ENCODE results near the gene DSE.

The DSE gene

GRCh38 chr6:116362276-116362675, 8.5 kb upstream of the DSE start:
- no peak for DNase-seq

- DNase-seq: no peak
These were observed 7.0 kb upstream of the DSE start for GRCh38 chr6:116363759-116364158.

DNA sequence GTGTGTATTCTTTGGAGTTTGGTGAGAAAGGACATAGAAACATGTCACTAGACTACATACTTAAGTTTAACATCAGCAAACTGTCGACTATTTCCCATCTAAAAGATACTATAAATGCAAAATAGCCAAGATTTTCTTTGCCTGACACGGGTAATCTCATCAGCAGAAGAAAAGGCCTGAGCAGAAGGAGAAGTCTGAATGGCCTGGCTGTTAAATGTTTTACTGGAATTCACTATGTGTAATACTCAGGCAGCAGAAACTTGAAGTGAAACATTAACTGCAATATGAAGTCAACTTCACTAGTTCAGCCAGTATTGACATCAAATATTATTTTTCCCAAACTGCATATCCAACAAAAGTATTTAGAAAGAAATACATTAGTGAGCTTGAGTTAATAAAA, 6.4 kb upstream of the DSE start:
- DNase-seq: no peak

- no peak for DNase-seq
These were observed 5.0 kb upstream of the DSE start for GRCh38 chr6:116365743-116366142.

- DNase-seq: no peak
These were observed 3.9 kb upstream of the DSE start for GRCh38 chr6:116366740-116367275.

GRCh38 chr6:116369540-116369939, 1.2 kb upstream of the DSE start:
- no peak for DNase-seq

DNA sequence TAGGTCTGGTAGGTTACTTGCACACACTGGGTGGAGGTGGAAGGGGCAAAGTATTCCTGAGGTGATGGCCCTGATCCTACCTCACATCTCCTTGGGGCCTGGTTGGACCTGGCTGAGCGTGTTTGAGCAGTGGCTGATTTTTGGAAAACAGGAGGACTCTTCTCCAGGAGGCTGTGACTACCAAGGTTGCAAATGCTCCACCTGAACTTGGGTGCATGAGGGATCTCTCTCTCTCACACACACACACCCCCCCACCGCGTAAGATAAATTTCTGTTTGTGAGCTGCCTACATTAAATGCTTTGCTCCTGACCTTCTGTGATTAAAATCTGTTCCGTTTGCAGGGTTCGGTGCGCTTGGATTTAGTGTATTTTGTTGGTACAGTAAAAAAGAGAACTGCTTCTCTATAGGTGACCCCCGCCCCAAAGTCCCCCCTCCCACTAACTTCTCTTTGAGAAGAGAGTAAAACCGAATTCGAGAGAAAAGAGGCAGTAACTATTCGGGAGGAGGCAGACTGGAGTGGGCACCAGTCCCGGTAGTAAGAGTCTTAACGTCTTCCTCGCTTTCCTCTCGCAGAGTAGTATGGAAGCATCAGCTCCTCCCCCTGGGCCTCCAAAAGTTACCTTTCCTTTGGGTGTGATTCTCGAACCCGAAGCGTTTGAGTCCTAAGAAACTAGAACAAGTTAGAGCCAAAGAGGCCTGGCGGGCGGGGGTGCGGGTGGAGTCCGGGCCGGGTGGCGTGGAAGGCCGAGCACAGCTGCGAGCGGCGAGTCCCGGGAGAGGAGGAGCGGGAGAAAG, 585 bp upstream of the DSE start:
- DNase-seq: no peak

DNA sequence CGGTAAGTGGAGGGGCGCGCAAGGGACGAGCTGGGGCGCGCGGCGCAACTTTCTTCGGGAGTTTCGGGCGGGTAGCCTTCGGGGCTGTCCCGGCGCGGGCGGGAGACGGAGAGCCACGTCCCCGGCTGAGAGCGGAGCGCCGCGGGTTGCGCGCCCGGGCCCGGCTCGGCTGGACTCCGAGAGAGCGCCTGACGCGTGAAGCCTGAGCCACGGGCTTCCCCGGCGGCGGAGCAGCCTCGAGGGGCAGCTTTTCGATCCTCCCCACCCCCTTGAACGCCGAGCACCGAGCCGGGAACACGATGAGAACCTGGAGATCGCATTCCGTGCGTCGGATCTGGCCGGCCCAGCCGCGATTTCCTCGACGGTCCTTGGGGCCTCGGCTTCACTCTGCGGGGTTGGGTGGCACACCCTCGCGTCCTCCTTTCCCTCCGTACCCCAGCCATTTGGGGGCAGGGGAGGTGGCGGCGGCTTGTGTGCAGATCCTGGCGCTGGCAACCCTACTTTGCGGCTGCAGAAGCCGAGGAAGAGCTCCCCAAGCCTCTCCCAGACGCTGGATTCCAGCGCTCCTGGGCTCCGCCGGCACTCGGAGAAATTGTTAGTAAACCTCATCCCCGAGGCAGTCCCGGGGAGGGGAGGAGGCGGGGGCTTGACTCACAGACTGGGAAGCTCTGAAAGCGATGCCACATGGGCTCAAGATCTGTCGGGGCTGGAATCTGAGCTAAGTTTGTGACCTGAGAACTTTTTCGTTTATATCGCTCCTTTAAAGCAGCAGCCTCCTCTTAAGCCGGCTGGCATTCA, 572 bp downstream of the DSE start:
- peak; percentile 15 for DNase-seq

DNA sequence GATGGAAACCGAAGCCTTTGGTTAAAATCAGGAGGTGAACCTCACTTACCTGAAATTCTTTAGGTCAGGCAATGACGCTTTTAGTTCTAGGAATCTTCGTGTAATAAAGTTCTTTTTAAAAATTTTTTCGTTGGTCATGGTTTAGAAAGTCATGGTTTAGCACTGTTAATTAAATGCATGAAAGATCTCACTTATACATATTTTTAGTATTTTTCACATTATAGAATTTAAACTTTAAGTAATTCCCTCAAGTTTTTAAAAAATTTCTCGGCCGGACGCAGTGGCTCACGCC, 1.1 kb downstream of the DSE start:
- no peak for DNase-seq

- DNase-seq: no peak
These were observed 2.6 kb downstream of the DSE start for GRCh38 chr6:116373300-116373699.

DNA sequence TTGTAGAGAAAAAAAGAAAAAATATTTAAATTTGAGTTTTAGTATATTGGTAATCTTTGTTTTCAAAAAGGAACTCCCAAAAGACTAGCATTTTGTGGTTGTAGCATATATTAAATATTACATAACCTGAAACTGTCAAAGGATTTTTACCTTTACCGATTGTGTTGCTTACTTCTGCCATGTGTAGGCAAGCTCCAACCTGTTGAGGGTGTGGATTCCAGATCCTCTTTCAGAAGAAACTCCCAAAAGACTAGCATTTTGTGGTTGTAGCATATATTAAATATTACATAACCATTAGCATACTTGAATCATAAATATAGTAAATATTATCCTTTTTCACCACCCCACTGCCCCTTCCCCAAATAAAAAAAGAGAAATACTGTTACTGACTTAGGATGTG, 3.2 kb downstream of the DSE start:
- DNase-seq: no peak

DNA sequence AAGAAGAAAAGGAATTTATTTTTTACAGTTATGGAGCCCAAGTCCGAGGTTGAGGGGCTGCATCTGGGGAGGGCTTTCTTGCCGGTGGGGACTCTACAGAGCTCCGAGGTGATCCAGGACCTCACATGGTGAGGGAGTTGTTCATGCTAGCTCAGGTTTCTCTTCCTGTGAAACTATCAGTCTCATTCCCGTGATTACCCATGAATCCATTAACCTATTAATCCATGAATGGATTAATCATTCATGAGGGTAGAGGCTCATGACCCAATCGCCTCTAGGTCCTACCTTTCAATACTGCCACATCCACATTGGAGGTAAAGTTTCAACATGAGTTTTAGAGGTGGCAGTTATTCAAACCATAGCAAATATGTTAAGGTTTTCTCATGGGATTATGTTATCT, 3.8 kb downstream of the DSE start:
- DNase-seq: no peak

GRCh38 chr6:116375262-116375661, 4.5 kb downstream of the DSE start:
- no peak for DNase-seq

DNA sequence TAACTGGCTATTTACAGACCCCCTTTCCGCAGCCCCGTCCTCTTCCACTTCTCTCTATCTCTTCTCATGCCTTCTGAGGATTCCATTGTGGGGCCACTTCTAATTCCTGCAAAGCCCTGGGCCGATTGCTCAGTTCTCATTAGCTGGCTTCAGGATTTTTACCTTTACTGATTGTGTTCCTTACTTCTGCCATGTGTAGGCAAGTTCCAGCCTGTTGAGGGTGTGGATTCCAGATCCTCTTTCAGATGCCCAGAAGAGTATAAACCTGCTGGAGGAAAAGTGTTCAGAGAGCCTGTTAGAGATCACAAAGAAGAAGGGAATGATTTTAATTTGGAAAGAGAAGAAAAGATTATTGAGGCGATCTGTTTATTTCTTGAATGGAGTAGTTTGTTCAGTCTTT, 5.4 kb downstream of the DSE start:
- DNase-seq: no peak

GRCh38 chr6:116379764-116380163, 9.0 kb downstream of the DSE start:
- no peak for DNase-seq

DNA sequence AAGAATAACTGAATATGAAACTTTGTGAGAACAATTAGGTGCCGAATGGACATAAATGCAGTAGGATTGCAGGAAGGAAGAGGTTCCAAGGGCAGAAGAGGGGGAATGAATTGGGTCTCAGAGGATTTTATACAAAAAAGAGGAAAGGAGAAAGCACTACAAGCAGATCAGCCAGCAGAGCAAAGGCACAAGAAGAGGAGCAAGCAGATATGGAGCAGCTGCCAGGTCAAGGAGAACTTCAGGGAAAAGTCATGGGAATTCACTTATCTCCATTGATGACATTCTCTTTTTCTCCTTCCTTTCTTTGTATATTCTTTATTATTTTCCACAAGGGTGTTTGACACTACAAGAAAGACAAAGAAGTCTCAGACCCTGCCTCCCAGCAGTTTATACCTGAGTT, 9.6 kb downstream of the DSE start:
- DNase-seq: no peak

DNA sequence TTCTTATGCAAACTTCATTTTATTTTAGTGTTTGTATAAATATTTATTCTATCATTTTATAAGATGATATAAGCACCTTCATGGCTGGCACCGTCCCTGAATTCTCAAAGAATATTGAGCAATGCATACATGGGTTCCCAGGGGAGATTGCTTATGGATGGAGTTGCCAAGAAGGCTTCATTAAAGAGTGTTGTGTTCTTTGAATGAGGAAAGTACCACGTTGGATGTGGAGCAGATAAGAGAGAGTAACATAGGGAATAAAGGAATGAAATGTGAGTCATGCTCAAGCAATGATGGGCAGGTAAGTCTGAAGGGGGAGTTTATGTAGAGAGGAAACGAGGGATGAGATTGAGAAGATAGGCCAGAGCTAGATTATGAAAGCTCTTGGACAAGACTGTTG, 10.3 kb downstream of the DSE start:
- no peak for DNase-seq

DNA sequence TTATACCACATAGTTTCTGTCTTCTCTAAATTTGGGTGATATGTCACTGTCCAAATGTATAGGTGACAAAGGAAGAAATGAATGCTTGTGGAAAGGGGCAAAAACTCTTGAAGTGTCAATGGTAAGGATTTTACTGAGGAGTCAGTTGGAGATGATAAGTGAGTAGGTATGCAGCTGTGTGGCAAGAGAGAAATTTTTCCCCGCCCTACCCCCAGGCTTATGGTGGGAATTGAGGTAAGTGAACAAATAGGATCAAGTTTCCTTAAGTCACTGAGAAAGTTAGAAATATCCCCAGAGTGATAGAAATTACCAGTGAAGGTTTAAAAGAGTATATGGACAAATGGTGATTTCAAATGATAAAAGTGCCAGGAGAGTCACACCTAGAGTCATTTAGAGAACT, 11.8 kb downstream of the DSE start:
- DNase-seq: no peak

DNA sequence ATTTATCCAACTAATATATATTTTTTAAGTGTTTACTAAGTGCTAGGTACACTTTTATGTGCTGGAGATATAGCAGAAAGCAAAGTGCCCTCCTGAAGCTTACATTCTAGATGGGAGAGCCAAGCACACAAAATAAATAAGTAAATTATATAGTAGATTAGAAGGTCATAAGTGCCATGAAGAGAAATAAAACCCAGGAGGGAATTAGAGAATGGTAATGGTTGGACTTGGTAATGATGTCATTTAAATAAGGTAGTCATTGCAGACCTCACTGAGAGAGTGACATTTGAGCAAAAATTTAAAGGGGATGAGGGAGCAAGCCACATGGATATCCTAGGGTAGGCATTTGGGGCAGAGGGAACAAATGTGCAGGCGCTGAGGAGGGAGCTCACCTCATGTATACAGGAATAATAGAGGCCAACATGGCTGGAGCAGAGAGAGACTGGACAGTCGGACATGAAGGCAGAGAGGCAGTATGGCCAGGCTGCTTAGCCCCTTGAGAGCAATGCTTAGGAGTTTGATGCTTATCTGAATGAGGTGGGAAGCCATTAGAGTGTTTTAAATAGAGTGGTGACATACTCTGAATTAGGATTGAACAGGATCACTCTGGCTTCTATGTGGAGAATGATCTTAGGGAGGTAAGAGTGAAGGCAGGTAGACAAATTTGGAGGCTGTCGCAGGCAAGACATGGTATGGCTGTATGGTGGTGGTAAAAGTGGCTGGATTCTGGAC, 14.1 kb downstream of the DSE start:
- DNase-seq: no peak

- DNase-seq: no peak
These were observed 14.7 kb downstream of the DSE start for GRCh38 chr6:116385459-116385802.

DNA sequence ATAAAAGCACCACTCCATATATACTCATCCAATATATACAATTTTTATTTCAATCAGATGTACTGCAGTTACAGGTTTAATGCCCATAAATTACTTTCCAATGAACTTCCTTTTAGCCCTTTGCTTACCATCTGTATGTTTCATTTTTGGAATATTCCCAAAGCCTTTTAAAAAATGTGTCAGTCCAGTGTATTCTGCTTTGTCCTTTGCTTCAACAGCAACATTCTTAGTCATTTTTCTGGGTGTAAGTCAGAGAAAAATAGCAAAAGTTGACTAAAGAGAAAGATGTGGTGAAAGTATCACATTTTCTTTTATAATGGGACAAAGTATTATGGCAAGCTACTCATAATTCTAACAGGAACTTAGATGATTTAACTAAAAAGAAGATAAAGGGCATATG, 15.2 kb downstream of the DSE start:
- no peak for DNase-seq

DNA sequence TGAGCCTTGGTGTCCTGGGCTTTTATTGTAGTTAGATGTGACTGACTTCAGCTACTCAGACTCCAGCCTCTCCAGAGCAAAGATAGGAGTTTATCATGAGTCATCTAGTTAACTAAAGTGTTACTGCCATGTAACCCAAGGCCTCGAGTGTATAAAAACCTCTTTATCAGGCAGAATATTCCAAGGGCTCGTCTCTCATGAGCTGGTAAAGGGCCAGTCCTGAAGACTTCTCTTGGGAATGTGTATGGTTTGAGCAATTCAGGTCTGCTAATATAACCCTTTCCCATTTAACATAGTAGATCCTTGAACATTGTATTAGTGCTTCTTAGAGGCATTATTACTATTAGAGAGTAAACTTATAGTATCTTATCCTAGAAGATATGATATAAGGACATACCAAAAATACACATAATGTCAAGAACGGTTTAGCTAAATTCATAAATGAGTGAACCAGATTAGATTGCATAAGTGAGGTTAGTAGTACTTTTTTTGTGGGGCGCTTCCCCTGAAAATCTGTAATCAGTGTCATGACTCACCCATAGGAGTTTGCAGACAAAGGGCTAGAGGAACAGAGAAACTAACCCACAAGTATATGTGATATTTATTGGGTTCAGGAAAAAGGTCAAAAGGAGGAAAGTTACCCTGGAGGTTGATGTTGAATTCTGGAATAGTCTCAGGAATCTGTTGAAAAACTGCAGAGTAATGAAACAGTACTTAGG, 16.0 kb downstream of the DSE start:
- peak; percentile 20 for DNase-seq

DNA sequence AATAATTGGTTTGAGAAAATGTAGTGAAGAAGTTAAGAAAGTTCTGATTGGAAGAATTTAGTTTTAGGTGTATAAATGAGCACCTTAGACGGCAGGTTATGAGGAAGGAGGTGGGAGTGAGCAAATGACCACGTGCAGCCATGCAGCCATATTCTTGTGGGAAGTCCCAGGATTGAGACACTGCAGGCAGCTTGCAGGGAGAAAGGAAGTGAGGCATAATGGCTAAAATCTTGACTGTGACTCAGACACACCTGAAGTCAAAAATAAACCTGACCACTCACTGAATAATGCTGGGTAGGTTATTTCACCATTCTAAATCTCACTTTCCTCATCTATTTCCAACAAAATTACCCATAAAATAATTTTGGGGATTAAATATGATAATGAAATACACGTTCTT, 16.6 kb downstream of the DSE start:
- DNase-seq: peak; percentile 43
